NCI-H1930 (cell line): ENCODE results near the gene STK32B.

ENCODE experiments used
- DNase-seq, 2 experiments: peaks; one replicate each; lab custom pipeline; 2025; lab: John Stamatoyannopoulos, UW

The STK32B gene

GRCh38 chr4:5124876-5125275, 73.6 kb downstream of the STK32B start:
- no peak for DNase-seq

DNA sequence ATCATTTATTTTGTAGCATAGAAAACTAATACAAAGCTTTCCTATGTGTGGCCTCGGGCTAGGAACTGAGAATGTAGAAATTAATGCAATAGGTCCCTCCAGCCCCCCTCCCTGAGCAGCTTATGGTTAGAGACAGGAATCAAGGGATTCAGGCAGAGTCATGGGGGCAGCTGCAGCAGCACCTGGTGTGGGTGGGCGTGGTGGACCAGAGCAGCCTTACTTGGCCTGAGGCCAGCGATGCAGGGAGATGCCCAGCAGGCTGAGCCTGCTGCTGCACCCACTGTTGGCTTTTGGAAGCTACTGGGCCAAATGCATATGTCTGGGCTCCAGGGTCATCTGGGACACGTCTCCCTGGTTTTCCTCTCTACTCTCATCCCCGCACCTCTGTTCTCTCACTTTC, 74.0 kb downstream of the STK32B start:
- DNase-seq: no peak

GRCh38 chr4:5126231-5126630, 75.0 kb downstream of the STK32B start:
- DNase-seq: no peak

DNA sequence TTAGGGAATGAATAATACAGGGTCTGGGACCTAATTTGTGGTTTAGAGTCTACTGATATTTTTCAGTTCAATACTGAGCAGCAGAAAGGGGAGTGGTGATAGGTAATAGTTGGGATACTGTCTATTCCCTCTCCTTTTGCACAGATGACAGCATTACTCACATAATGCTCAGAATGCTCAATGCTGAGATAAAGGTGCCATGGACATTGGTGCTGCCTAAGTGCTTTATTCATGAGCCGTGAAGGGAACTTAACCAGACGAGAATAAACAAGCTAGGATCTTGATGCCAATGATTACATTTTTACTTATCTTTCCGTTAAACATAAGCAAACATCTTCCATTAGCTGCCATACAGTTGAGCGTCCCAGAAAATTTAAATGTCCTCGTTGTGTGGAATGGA, 75.6 kb downstream of the STK32B start:
- DNase-seq: no peak

- DNase-seq: no peak
These were observed 76.3 kb downstream of the STK32B start for GRCh38 chr4:5127556-5127955.

DNA sequence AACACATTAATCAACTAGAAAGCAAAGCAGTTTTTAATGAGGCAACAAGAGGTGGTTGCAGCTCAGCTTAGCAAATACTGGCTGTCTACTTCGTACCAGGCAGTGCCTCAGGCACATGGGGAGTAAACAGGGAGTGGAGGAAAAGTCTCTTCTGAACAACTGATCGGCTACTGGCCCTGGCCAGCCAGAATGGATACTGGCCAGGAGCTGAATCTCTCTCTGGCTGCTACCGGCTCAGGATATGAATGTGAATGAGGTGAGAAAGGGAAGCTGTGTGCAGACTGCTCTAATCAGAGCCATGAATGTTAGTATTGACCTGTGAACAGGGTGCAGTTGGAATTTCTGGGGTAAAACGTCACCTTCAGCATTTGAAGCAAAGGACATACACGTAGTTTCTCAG, 77.3 kb downstream of the STK32B start:
- DNase-seq: no peak

DNA sequence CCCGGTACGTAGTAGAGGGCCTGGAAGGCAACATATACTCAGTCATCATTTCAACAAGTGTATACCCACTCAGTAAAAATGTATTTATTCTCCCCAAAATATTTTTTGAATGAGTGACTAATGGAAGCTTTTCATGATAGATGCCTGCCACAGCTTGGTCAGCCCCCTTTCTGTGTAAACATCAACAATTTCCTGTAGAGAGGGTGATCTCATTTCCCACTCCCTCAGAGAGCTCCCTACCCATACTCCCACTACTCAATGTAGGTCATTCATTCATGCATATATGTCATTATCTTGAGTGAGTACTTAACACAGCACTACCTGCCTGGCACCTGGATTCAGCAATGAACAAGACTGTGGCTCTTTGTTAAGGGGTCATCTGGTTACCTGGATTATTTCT, 81.9 kb downstream of the STK32B start:
- no peak for DNase-seq

DNA sequence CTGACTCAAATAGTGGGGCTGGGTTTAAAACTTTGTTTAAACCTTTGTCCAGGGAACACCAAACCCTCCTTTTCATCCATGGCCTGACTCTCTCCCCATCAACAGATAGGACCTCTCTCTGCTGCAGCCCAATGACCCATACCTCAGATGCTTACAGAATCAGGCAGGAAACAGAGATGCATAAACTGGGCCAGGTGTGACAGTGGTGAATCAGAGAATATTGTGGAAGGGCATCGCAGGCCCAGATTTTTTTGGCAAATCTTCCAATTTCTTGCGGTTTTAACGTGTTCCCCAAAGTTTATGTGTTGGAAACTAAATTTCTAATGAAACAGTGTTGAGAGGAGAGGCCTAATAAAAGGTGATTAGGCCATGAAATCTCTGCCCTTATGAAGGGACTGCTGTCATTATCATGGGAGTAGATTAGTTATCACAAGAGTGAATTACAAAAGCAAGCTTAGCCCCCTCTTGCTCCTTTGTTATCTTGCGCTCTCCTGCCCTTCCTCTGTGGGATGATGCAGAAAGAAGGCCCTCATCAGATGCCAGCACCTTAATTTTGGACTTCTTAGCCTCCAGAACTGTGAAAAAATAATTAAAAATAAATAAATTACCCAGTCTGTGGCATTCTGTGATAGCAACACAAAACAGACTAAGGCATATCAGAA, 82.8 kb downstream of the STK32B start:
- DNase-seq: no peak

GRCh38 chr4:5134620-5135019, 83.3 kb downstream of the STK32B start:
- DNase-seq: no peak

- no peak for DNase-seq
These were observed 85.9 kb downstream of the STK32B start for GRCh38 chr4:5137226-5137625.

GRCh38 chr4:5137927-5138326, 86.6 kb downstream of the STK32B start:
- DNase-seq: no peak

DNA sequence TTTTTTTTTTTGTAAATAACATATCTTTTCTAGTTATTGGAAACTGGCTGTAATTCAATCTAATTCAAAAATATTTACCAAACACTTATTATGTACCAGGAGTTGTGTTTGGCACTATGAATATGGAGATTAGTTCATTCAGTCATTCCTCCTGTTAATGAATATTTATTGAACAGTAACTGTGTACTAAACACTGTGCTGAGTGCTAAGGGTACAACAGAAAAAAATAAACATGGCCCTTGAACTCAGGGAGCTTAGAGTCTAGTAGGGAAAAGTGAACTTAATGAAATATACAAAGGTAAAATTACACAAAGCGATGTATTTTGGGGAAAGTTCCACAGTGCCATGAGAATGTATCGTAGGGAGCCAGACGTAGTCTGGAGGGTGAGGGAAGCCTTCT, 87.1 kb downstream of the STK32B start:
- DNase-seq: no peak

DNA sequence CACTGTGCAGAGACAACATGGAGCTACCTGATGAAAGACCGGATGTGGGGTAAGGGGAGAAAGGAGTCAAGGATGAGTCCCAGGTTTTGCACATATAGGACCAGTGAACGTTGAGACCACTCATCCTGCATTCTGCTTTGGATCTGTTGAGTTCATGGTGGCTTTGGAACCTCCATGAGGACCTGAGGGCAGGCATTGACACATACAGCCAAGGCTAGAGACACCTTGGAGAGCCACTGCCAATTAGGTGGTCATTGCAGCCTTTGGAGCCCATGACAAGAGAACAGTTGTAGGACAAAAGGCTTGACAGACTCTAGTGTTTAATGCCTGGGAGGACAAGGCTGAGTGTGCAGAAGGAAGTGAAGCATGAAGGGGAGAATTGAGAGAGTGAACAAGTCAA, 87.9 kb downstream of the STK32B start:
- DNase-seq: no peak

GRCh38 chr4:5141802-5142201, 90.5 kb downstream of the STK32B start:
- no peak for DNase-seq

- DNase-seq: no peak
These were observed 91.4 kb downstream of the STK32B start for GRCh38 chr4:5142726-5143125.

DNA sequence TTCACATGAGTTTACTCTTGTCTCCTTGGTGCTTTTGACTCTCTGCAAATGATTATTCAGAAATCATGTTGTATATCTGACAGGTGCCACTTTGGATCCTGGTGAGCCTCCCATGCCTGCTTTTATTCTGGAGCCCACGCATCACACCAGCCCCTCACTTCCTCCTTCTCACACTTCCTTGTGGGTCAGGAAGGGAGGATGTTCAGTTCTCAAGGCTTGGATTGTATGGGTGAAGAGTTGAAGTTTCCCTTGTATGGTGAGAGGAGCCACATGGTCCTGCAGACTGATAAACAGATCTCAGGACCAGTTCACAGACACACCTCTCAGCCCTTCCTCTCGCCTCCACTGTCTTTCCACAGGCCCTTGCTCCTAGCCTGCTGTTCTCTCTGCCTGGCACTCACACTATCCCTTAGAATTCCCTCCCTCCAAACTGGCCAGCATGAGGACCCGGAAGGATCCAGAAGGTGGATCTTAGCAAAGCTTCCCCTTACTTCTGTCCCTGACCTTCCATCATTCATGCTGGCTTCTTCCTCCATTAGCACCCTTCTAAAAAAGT, 92.1 kb downstream of the STK32B start:
- no peak for DNase-seq

DNA sequence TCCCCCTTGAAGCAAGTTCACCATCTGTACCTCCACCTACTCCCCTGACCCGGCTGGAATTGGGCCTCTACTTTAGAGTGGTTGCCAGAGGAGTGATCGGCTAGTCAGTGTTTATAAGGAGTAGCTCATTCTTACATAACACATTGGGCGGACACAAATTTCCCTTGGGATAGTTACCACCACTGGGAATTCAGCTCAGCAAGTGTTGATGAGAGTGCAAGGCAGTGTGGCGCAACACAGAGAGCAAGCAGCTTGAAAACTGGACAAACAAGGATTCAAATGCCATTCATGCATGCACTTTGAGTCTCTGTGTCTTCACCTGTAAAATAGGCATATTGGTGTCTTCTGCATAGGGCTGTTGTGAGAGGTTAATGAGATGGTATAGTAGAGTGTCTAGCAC, 92.7 kb downstream of the STK32B start:
- no peak for DNase-seq

- DNase-seq: no peak
These were observed 93.1 kb downstream of the STK32B start for GRCh38 chr4:5144384-5144783.

GRCh38 chr4:5146248-5146647, 95.0 kb downstream of the STK32B start:
- DNase-seq: no peak

- DNase-seq: no peak
These were observed 101.2 kb downstream of the STK32B start for GRCh38 chr4:5152521-5152920.

GRCh38 chr4:5156682-5157081, 105.4 kb downstream of the STK32B start:
- no peak for DNase-seq

GRCh38 chr4:5157791-5158770, 106.8 kb downstream of the STK32B start:
- DNase-seq: no peak

DNA sequence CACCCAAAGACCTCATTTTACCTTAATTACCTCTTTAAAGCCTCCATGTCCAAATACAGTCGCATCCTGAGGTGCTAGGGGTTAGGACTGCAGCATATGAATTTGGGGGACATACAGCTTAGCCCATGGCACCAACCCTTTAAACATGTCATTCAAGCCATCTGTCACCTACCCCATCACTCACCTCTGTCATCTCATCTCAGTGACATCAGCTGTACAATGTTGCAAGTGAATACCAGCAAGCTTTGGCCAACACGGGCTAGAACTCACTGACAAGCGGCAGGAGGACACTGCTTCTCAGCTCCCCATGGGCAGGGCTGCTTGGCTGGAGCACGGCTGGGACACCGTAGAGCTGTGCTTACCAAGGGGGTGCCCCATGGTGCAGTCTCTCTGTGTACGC, 107.5 kb downstream of the STK32B start:
- DNase-seq: no peak
